ENCODE results near the gene MAP3K14. TPM values are rescaled to one million over a fixed set of nuclear protein-coding genes. Genes with fewer than 3 reads are reported as not detected.

MAP3K14 gene
- total RNA-seq, 1 experiment from 2014 or later, result 10.0 TPM

DNA sequence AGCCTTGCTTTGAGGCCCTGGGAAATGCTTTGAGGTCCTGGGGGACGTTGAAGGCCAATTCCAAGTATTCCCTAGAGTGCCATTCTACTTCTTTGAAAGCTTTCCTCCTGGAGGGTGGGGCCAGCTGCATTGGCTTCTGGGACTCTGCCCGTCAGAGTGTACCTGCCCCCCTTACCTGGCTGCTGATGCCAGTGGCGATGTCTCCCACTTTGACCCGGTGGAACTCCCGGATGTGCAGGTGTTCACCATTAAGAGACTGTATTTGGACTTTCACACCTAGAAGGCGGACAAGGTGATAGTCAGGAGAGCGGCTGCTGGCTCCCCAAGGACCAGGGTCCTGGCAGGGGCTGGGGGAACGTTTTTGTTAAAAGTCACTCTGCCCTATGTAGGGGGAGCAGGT is 51.8 kb downstream of the MAP3K14 start:
- H3K4me1 Mint-ChIP-seq (ENCODE audit: low read depth, unreplicated experiment), result no peaks in the 10 kb centered on the region
- H3K27me3 Mint-ChIP-seq (ENCODE audit: insufficient read depth, unreplicated experiment), result no peaks in the 10 kb centered on the region
- intact Hi-C loops (cut with micrococcal nuclease; ENCODE audit: unreplicated experiment), result no loop called here
- no peaks in the 10 kb centered on the region for H3K9me3 Mint-ChIP-seq (ENCODE audit: unreplicated experiment)
- DNase-seq, result no peak
- H3K27me3 ChIP-seq (replicated peaks; ENCODE audit: control insufficient read depth, insufficient read depth, low read length), result no peaks in the 10 kb centered on the region
- H3K4me3 Mint-ChIP-seq (ENCODE audit: unreplicated experiment), result no peak overlapping the region
- H3K4me3 ChIP-seq (ENCODE audit: low read depth, low read length), result no peak overlapping the region
- CTCF ChIA-PET, result no interaction called here
- H3K27ac Mint-ChIP-seq (ENCODE audit: unreplicated experiment), result no peak overlapping the region
- POLR2A ChIA-PET, result no interaction called here
- peaks cover 33% of the 10 kb centered on the region for H3K36me3 Mint-ChIP-seq (ENCODE audit: insufficient read depth, unreplicated experiment)
- H3K4me1 ChIP-seq, result peaks cover 3% of the 10 kb centered on the region; the same call in 1 of the 2 replicates
- TF ChIP-seq, protein P1, sequence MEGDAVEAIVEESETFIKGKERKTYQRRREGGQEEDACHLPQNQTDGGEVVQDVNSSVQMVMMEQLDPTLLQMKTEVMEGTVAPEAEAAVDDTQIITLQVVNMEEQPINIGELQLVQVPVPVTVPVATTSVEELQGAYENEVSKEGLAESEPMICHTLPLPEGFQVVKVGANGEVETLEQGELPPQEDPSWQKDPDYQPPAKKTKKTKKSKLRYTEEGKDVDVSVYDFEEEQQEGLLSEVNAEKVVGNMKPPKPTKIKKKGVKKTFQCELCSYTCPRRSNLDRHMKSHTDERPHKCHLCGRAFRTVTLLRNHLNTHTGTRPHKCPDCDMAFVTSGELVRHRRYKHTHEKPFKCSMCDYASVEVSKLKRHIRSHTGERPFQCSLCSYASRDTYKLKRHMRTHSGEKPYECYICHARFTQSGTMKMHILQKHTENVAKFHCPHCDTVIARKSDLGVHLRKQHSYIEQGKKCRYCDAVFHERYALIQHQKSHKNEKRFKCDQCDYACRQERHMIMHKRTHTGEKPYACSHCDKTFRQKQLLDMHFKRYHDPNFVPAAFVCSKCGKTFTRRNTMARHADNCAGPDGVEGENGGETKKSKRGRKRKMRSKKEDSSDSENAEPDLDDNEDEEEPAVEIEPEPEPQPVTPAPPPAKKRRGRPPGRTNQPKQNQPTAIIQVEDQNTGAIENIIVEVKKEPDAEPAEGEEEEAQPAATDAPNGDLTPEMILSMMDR (IDR thresholded peaks at IDR 0.05; ENCODE audit: insufficient read depth in 1 of 2, low read depth in 1 of 2, low read length in 1 of 2, severe bottlenecking in 1 of 2, unreplicated experiment in 1 of 2), result no peak
- H3K36me3 ChIP-seq (ENCODE audit: control insufficient read depth, insufficient read depth, low read length), result no peaks in the 10 kb centered on the region; the same call in 1 of the 2 replicates
- H3K9me3 ChIP-seq, result no peaks in the 10 kb centered on the region
- BruUV-seq (replicated peaks), result no TSS peak

DNA sequence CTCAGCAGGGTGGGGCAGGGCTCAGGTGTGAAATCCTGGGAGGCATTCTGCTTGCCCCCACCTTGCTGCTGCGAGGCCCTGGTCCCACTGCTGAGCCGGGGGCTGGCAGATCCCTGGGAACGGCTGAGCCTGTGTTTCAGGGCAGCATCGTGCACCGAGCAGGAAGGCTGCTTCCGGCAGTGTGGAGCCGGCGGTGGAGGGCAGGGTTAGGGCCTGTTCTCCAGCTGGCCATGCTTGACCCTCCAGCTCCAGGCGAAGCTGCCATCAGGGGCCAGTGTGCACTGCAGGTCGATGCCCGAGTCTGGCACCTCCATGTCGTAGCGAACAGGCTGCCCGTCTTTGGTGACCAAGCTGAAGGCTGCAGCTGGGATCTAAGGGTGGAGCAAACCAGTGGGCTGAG is 52.4 kb downstream of the MAP3K14 start:
- H3K36me3 ChIP-seq (ENCODE audit: control insufficient read depth, insufficient read depth, low read length), result no peaks in the 10 kb centered on the region; the same call in 1 of the 2 replicates
- no peak overlapping the region for H3K4me3 ChIP-seq (ENCODE audit: low read depth, low read length)
- Mint-ChIP-seq H3K4me3 (ENCODE audit: unreplicated experiment) (no peak overlapping the region), H3K4me1 (ENCODE audit: low read depth, unreplicated experiment) (no peaks in the 10 kb centered on the region), H3K27me3 (ENCODE audit: insufficient read depth, unreplicated experiment) (no peaks in the 10 kb centered on the region), H3K27ac (ENCODE audit: unreplicated experiment) (no peak overlapping the region), H3K36me3 (ENCODE audit: insufficient read depth, unreplicated experiment) (peaks cover 28% of the 10 kb centered on the region), H3K9me3 (ENCODE audit: unreplicated experiment) (no peaks in the 10 kb centered on the region)
- peaks cover 3% of the 10 kb centered on the region; the same call in 1 of the 2 replicates for H3K4me1 ChIP-seq
- intact Hi-C loops (cut with micrococcal nuclease; ENCODE audit: unreplicated experiment), result no loop called here
- ChIA-PET POLR2A (no interaction called here), CTCF (no interaction called here)
- TF ChIP-seq, protein P1 (IDR thresholded peaks at IDR 0.05; ENCODE audit: insufficient read depth in 1 of 2, low read depth in 1 of 2, low read length in 1 of 2, severe bottlenecking in 1 of 2, unreplicated experiment in 1 of 2), result no peak
- H3K9me3 ChIP-seq, result no peaks in the 10 kb centered on the region
- BruUV-seq (replicated peaks), result no TSS peak
- DNase-seq, result no peak
- no peaks in the 10 kb centered on the region for H3K27me3 ChIP-seq (replicated peaks; ENCODE audit: control insufficient read depth, insufficient read depth, low read length)

DNA sequence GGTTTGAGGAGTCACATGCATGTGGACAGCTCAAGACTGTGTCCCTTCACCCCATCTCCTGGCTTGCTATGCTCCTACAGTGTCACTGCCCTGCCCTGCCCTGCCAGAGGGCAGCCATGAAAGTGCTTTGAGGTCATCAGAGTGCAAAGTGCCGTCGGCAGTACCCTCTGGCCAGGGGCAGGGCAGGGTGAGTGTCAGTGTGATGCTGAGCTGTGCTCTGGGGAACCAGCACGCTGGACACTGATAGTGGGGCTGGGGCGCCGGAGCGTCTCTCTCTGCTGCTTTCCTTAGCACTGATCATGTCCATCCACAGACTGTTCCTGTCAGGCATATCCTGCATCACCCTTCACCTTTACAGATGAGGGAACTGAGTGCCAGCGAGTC is 53.4 kb downstream of the MAP3K14 start:
- no peak overlapping the region for H3K4me3 ChIP-seq (ENCODE audit: low read depth, low read length)
- no peaks in the 10 kb centered on the region for H3K27me3 Mint-ChIP-seq (ENCODE audit: insufficient read depth, unreplicated experiment)
- POLR2A ChIA-PET, result no interaction called here
- TF ChIP-seq, protein P1 (IDR thresholded peaks at IDR 0.05; ENCODE audit: insufficient read depth in 1 of 2, low read depth in 1 of 2, low read length in 1 of 2, severe bottlenecking in 1 of 2, unreplicated experiment in 1 of 2), result no peak
- BruUV-seq (replicated peaks), result no TSS peak
- peaks cover 3% of the 10 kb centered on the region; the same call in 1 of the 2 replicates for H3K4me1 ChIP-seq
- H3K36me3 Mint-ChIP-seq (ENCODE audit: insufficient read depth, unreplicated experiment), result peaks cover 22% of the 10 kb centered on the region
- H3K9me3 ChIP-seq, result no peaks in the 10 kb centered on the region
- intact Hi-C loops (cut with micrococcal nuclease; ENCODE audit: unreplicated experiment), result no loop called here
- no peak overlapping the region for H3K4me3 Mint-ChIP-seq (ENCODE audit: unreplicated experiment)
- H3K27ac Mint-ChIP-seq (ENCODE audit: unreplicated experiment), result no peak overlapping the region
- H3K27me3 ChIP-seq (replicated peaks; ENCODE audit: control insufficient read depth, insufficient read depth, low read length), result no peaks in the 10 kb centered on the region
- no peaks in the 10 kb centered on the region for H3K4me1 Mint-ChIP-seq (ENCODE audit: low read depth, unreplicated experiment)
- CTCF ChIA-PET, result interaction anchor here (1.1 kb wide), 1 partner anchor 8 kb away, joined by 3 read pairs; no protein-coding TSS in a partner anchor
- H3K9me3 Mint-ChIP-seq (ENCODE audit: unreplicated experiment), result no peaks in the 10 kb centered on the region
- no peak for DNase-seq
- no peaks in the 10 kb centered on the region; the same call in 1 of the 2 replicates for H3K36me3 ChIP-seq (ENCODE audit: control insufficient read depth, insufficient read depth, low read length)

All from Caco-2 (cell line).